HK-2 (cell line): Measurements from ENCODE around the gene ATP6V1C2.

ENCODE experiments used
- DNase-seq: peaks from one replicate; pipeline ENCODE4 v3.0.0-alpha.2; 2018; ENCODE audit not compliant: unreplicated experiment

Gene ATP6V1C2

DNA sequence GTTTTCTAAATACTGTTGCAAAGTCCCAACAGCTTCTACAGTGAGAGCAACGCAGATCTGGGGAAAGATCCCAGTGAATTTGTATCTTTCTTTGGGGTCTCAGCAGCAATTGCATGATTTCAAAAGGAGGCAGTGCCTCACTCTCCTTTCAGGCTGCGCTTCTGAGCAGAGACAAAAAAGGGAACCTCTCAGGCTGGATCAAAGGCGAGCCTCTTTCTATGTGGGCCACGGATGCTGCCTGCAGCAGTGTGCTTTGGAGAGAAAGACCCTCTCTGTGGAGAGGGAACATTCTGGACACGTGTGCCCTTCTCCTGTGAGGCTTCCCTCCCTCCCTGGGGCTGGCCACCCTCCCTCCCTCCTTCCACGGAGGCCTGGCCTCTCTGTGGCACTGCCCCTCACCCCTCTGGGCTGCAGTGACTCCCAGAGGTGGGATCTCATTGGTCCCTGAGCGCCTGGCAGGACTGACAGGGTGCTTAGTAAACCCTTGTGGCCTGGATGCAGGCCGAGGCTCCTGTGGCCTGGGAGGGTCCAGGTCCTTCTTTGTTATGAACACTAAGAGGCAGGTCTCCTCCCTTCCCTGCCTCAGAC is 112.7 kb downstream of the ATP6V1C2 start:
- peak; percentile 20 for DNase-seq
